Activated T-cell treated with anti-CD3 and anti-CD28 coated beads, Interleukin-2, amount 50 U/mL, for 4 hours (primary cell): ENCODE data around the gene FMN2. TPM values are rescaled to one million over a fixed set of nuclear protein-coding genes. Genes with fewer than 3 reads are reported as not detected.

ENCODE experiments used
- ATAC-seq, 2 donors: fragments of 200-7000 bp; cut with Tn5 transposase; one replicate each; pipeline ENCODE4 v1.10.0; 2021
- DNase-seq: peaks from one replicate; pipeline ENCODE4 v3.0.0-alpha.2; 2020
- H3K27me3 Mint-ChIP-seq: one replicate; pipeline ENCODE4 v1.8.0; 2021; ENCODE audit warnings: low read depth, mixed read lengths
- H3K36me3 Mint-ChIP-seq: one replicate; pipeline ENCODE4 v1.8.0; 2022; ENCODE audit warnings: mixed read lengths; ENCODE audit not compliant: insufficient read depth
- H3K4me1 Mint-ChIP-seq: one replicate; pipeline ENCODE4 v1.8.0; 2021; ENCODE audit warnings: low read depth, mixed read lengths
- H3K4me3 Mint-ChIP-seq: one replicate; pipeline ENCODE4 v1.8.0; 2021; ENCODE audit warnings: mild to moderate bottlenecking, moderate library complexity, mixed read lengths
- H3K9me3 Mint-ChIP-seq: one replicate; pipeline ENCODE4 v1.8.0; 2021; ENCODE audit warnings: mixed read lengths
- total RNA-seq, 3 donors: library from RNA; stranded (reverse); gene quantifications; one replicate each; pipeline ENCODE4 v1.2.1, GENCODE V29; 2021

Gene FMN2
- total RNA-seq, 3 donors from 2014 or later, result not detected

DNA sequence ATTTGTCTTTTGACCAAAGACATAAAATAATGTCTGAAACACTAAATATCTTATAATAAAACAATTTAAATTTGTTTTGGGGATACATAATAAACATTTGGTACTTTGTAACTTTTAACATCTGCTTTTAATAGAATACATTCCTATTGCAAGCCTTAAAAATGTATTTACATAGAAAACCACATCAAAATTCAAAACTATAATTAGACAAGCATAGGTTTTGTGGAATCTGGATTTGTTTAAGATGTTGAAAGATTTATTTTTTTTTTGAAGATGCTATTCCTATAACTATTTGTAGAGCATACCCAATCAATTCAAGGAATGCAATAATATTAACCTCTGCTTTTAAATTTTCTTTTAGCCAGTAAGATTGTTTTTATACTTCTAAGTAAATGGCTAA, 125.7 kb downstream of the FMN2 start:
- Mint-ChIP-seq H3K27me3 (no peaks in the 10 kb centered on the region), H3K4me1 (no peaks in the 10 kb centered on the region), H3K36me3 (no peaks in the 10 kb centered on the region), H3K4me3 (no peak overlapping the region), H3K9me3 (no peaks in the 10 kb centered on the region)
- ATAC-seq, result no peak
- no peak for DNase-seq

DNA sequence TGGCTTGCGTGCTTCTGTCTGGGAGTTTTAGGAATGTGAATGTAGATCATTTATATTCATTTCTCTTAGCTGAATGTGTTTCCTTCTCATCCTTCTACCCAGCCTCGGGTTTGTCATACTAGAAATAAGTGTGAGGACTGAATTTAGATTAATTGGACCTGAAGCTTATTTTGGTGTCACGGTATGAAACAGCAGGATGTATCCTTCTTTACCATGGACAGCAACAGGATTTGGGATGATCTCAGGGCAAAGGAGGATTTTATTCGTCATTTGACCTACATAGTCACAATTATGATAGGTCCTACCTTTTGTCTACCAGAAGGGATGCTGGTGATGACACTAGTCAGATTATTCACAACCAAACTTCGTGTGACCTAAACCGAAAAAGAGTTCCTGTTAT, 127.4 kb downstream of the FMN2 start:
- no peaks in the 10 kb centered on the region for H3K4me1 Mint-ChIP-seq
- peaks cover 8% of the 10 kb centered on the region for H3K9me3 Mint-ChIP-seq
- DNase-seq, result no peak
- no peaks in the 10 kb centered on the region for H3K27me3 Mint-ChIP-seq
- H3K36me3 Mint-ChIP-seq, result no peaks in the 10 kb centered on the region
- no peak for ATAC-seq
- H3K4me3 Mint-ChIP-seq, result no peak overlapping the region

DNA sequence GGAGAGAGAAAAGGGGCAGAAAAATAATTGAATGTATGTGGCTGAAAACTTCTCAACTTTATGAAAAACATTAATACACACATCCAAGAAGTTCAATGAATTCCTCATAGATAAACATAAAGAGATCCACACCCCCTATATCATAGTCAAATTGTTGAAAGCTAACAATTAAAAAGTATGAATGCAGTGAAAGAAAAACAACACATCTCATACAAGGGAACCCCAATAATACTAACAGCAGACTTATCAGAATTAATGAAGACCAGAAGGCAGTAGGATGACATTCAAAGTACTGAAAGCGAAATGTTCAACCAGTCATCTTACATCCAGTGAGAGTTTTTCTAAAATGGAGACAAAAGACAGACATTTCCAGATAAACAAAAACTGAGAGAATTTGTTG, 134.4 kb downstream of the FMN2 start:
- Mint-ChIP-seq H3K4me1 (no peaks in the 10 kb centered on the region), H3K36me3 (no peaks in the 10 kb centered on the region), H3K9me3 (peaks cover 32% of the 10 kb centered on the region), H3K4me3 (no peak overlapping the region), H3K27me3 (no peaks in the 10 kb centered on the region)
- DNase-seq, result no peak
- no peak for ATAC-seq

DNA sequence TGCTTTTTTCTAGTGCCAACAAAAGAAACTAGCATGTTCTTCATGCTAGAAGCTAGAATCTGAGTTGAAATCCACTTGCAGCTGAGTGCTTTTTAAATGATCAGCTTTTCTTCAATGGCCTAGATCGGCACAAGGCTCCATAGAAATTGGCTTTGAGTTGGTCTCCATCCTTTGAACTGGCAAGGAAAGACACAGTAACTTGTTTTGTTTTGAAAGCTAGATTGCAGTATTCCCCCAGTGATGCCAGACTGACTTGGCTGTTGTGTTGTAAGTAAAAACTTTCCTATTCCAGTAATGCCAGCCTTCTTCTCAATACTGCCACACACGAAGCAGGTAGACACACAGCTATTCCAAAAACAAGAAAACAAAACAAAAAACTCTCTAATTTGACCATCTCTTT, 139.1 kb downstream of the FMN2 start:
- no peak overlapping the region for H3K4me3 Mint-ChIP-seq
- ATAC-seq (no peak), DNase-seq (no peak)
- H3K9me3 Mint-ChIP-seq, result peaks cover 12% of the 10 kb centered on the region
- H3K27me3 Mint-ChIP-seq, result no peaks in the 10 kb centered on the region
- H3K36me3 Mint-ChIP-seq, result no peaks in the 10 kb centered on the region
- H3K4me1 Mint-ChIP-seq, result no peaks in the 10 kb centered on the region

DNA sequence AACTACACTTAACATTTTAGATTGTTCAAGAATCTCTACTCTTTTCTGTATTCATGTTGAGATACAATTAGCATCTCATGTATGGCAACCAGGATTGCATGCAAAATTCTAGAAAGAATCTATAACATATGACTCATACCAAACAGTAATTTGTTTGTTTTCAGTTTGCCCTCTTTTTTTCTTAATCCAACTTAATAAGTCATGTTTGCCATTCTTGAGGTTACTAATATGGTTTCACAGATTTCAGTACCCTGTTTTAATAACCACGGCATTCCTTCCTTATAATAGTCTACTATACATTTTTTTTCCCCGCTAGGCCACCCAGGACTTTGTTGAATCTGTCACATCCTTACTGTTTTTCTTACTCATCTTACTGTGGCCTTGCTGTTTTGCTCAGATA, 140.8 kb downstream of the FMN2 start:
- DNase-seq (no peak), ATAC-seq (no peak)
- H3K27me3 Mint-ChIP-seq, result no peaks in the 10 kb centered on the region
- no peaks in the 10 kb centered on the region for H3K4me1 Mint-ChIP-seq
- no peaks in the 10 kb centered on the region for H3K36me3 Mint-ChIP-seq
- peaks cover 3% of the 10 kb centered on the region for H3K9me3 Mint-ChIP-seq
- H3K4me3 Mint-ChIP-seq, result no peak overlapping the region

DNA sequence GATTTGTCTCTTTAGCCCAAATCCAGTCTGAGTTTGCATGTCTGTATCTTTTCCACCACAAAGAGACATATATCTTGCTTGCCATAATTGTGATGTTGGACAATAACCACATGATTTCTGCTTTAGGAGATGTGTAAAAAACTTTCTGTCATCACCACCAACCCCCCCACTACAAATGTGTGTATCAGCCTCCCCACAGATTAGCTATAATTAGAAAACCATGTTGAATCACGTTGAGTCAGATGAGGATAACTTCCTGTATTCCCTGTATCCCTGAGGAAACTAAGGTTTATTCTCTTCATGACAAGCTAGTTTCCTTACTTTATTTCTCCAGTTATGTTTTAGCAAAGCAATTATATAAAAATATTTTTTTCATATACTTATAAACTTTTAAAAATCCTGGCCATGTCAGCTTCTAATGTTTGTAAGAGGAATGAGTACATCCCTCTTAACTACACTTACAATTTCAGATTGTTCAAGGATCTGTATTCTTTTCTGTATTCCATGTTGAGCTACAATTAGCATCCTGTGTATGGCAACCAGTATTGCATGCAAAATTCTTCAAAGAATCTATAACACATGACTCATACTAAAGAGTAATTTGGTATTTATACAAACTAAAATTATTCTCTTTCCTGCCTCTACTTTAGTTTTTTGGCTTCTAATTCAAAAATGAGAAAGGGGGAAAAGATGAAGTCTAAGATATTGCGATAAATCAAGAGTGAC, 143.0 kb downstream of the FMN2 start:
- no peaks in the 10 kb centered on the region for H3K27me3 Mint-ChIP-seq
- H3K4me3 Mint-ChIP-seq, result no peak overlapping the region
- no peak for DNase-seq
- H3K9me3 Mint-ChIP-seq, result no peaks in the 10 kb centered on the region
- H3K4me1 Mint-ChIP-seq, result no peaks in the 10 kb centered on the region
- no peaks in the 10 kb centered on the region for H3K36me3 Mint-ChIP-seq
- no peak for ATAC-seq

DNA sequence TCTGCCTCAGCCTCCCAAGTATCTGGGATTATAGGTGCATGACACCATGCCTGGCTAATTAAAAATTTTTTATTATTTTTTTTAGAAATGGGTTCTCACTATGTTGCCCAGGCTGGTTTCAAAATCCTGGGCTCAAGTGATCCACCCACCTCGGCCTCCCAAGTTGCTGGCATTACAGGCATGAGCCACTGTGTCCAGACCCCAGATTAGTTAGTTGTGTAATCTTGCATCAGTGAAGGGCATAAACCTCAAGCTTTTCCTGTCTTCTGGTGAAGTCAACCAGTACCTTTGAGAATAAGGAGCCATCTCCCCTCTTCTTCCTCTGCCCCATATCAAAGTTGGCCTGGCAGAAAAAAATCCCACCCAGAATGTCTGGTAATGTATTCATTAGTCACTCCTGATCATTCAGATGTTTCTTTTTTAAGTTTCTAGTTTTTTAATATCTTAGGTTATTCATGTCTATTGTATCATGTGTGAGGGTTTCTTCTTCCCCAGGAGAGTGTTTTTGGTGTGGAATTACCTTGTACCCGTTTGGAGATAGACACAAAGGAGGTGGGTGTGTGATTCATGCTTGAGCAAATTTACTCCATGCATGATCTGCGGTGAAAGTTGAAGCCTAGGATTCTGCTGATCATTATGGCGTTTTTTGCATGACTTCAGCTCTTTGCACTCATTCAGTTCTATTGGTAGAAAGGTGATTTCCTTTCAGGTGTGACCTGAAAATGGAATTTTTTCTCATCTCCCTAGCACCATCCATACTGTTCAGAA, 144.0 kb downstream of the FMN2 start:
- no peak overlapping the region for H3K4me3 Mint-ChIP-seq
- no peaks in the 10 kb centered on the region for H3K4me1 Mint-ChIP-seq
- DNase-seq (no peak), ATAC-seq (no peak)
- no peaks in the 10 kb centered on the region for H3K36me3 Mint-ChIP-seq
- H3K9me3 Mint-ChIP-seq, result no peaks in the 10 kb centered on the region
- no peaks in the 10 kb centered on the region for H3K27me3 Mint-ChIP-seq

DNA sequence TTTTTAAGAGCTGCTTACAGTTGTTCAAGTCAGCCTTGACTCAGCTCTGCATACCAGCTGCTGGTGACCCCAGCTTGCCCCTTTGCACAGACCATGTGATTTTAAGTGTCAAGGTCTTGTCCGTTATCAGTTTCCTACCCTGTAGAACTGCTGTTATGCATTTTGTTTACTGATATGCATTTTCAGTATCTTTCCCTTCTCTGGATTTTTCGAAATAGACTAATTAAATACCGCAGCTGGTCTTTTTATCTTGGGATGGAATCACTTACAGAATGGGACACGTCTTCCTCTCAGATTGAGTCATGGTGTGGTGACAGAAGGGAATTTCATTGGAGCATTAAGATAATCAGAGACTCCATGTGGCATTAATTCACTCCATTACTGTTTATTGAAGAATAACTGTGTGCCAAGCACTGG, 145.6 kb downstream of the FMN2 start:
- DNase-seq (no peak), ATAC-seq (no peak)
- H3K9me3 Mint-ChIP-seq, result no peaks in the 10 kb centered on the region
- H3K4me3 Mint-ChIP-seq, result no peak overlapping the region
- H3K36me3 Mint-ChIP-seq, result no peaks in the 10 kb centered on the region
- H3K27me3 Mint-ChIP-seq, result no peaks in the 10 kb centered on the region
- H3K4me1 Mint-ChIP-seq, result no peaks in the 10 kb centered on the region

DNA sequence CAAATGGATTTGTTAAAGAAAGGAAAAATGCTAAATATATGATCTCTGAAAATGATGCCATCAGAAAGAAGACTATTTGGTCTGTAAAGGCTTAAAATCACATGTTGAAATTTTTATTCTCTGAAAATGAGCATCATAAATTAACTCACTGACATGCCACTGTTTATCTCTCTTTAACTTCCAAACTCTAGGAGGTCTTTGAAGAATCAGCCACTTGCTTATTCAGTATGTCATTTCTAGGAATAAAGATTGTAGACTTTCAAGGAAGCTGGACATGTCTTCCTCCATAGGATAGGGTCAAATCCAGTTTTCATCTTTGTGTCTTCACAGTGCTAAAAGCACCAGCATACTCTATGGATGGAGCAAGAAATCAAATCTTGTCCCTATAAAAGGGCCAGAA, 147.6 kb downstream of the FMN2 start:
- H3K36me3 Mint-ChIP-seq, result no peaks in the 10 kb centered on the region

DNA sequence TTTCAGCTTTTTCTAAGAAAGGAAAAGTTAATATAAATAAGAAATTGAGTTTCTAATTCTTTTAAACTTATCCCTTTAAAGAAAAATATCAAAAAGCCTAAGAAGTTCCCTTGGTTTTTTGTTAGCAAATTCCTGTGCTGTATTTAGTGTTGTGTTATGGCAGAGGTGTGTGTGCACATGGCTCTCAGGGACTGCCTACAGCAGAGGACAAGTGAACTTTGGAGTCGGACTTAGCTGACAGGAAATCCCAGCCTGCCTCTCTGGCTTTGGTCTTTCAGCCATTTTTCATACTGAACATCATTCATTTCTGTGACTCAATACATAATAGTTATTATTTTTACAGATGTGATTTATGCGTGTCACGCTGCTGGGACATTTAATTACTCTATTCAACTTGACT, 149.6 kb downstream of the FMN2 start:
- H3K9me3 Mint-ChIP-seq, result peaks cover 3% of the 10 kb centered on the region
- no peaks in the 10 kb centered on the region for H3K4me1 Mint-ChIP-seq
- no peaks in the 10 kb centered on the region for H3K36me3 Mint-ChIP-seq
- no peak overlapping the region for H3K4me3 Mint-ChIP-seq
- DNase-seq (no peak), ATAC-seq (no peak)
- H3K27me3 Mint-ChIP-seq, result peaks cover 2% of the 10 kb centered on the region

More for the DNA sequence above, 147.6 kb downstream of the FMN2 start:
- Mint-ChIP-seq H3K4me3 (no peak overlapping the region), H3K9me3 (no peaks in the 10 kb centered on the region), H3K27me3 (no peaks in the 10 kb centered on the region), H3K4me1 (no peaks in the 10 kb centered on the region)
- ATAC-seq (no peak), DNase-seq (no peak)

DNA sequence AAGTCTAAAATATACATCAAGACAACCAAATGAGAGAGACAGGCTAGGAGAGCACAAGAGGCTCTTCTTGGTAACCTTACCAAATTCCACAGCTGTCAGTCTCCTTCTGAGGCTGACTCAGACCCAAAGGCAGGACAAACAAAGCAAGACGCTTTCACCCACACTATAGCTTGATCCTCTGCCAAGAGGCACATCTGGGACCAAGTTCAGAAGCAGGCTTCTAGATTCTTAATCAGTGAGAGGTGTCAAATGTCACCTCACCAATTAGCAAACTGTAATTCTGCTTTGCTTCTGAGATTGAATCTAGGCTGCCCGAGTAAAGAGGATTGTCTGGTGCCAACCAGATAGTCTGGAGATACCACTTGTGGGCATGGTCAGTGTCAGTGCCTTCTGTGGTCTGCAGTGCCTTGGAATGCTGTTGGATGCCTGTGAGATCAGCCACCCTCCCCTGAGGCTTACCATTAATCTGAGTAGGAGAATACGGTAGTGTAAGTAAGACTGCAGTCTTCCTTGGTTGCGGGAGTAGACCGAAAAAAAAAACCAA, 151.0 kb downstream of the FMN2 start:
- Mint-ChIP-seq H3K36me3 (no peaks in the 10 kb centered on the region), H3K4me3 (no peak overlapping the region), H3K9me3 (peaks cover 3% of the 10 kb centered on the region), H3K4me1 (no peaks in the 10 kb centered on the region), H3K27me3 (peaks cover 2% of the 10 kb centered on the region)
- ATAC-seq, result no peak
- DNase-seq, result no peak

DNA sequence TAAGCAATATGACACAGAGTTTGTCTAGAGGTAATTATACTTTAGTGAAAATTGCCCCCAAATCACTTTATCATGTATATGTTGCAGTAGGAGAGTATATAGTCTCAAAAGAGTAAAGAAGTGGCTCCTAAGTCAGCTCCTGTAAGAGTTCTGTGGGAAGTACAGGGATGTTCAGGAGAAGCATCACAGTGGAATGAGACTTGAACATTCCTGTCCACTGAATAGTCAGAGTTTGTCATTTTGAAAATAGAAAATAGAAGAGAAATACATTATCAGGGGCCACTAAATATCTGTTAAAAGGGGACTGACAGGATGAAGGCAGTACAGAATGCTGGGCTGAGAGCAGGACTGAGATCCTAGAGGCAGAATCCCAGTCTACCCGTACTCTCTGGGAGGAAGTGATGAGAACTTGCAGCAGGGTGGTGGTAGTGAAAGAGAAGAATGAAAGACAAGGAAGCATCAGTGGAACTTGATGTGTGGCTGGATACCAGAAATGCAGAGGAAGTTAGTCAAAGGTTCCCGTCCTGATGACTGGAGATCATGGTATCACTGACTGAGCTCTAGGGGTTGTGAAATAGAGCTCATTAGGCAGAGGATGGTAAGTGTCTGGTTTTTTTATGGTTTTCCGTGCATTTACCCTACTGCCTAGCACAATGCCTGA, 153.4 kb downstream of the FMN2 start:
- H3K9me3 Mint-ChIP-seq, result peaks cover 11% of the 10 kb centered on the region
- ATAC-seq (no peak), DNase-seq (no peak)
- no peaks in the 10 kb centered on the region for H3K4me1 Mint-ChIP-seq
- no peaks in the 10 kb centered on the region for H3K36me3 Mint-ChIP-seq
- peaks cover 2% of the 10 kb centered on the region for H3K27me3 Mint-ChIP-seq
- H3K4me3 Mint-ChIP-seq, result no peak overlapping the region

DNA sequence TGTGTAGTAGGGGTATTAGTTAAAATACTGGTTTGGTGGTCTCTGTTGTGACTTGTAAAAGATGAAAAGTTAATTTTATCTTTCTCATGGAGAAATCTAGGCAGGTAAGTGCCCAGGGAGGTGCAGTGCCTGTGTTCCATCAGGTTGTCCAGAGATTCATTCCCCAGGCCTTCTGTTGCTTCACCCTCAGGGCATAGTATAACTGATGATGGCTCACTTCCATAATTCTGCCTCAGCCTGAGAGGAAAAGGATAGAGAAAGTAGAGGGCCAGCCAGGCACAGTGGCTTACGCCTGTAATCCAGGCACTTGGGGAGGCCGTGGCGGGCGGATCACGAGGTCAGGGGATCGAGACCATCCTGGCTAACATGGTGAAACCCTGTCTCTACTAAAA, 153.9 kb downstream of the FMN2 start:
- peaks cover 15% of the 10 kb centered on the region for H3K9me3 Mint-ChIP-seq
- no peaks in the 10 kb centered on the region for H3K4me1 Mint-ChIP-seq
- peaks cover 2% of the 10 kb centered on the region for H3K27me3 Mint-ChIP-seq
- DNase-seq (no peak), ATAC-seq (no peak)
- H3K36me3 Mint-ChIP-seq, result no peaks in the 10 kb centered on the region
- H3K4me3 Mint-ChIP-seq, result no peak overlapping the region

DNA sequence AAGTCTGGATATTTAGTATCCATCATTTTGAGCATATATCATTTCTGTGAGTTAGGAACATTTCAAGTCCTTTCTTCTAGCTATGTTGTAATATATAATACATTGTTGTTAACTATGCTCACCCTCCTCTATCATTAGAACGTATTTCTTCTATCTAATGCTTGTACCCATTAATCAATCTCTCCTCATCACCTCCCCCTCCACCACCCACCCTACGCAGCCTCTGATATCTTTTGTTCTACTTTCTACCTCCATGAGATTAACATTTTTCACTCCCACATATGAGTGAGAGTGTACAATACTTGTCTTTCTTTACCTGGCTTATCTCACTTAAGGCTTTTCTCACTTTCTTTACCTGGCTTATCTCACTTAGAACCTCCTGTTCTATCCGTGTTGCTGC, 156.2 kb downstream of the FMN2 start:
- Mint-ChIP-seq H3K4me1 (no peaks in the 10 kb centered on the region), H3K9me3 (peaks cover 21% of the 10 kb centered on the region), H3K36me3 (no peaks in the 10 kb centered on the region), H3K4me3 (no peak overlapping the region), H3K27me3 (peaks cover 2% of the 10 kb centered on the region)
- DNase-seq (no peak), ATAC-seq (no peak)
